ENCODE results near the gene FAM241B.

The FAM241B gene

GRCh38 chr10:69630651-69631400, 779 bp downstream of the FAM241B start:
- Histone ChIP-seq H3K23ac (ENCODE audit: low read length) (peak overlapping the region; percentile 9), H3K18ac (ENCODE audit: low read length) (no peak overlapping the region), H3K79me2 (ENCODE audit: control insufficient read depth, insufficient read depth, low read length) (no peaks in the 10 kb centered on the region), H2BK15ac (replicated peaks; ENCODE audit: low read depth) (no peak overlapping the region), H3K4me1 (ENCODE audit: control insufficient read depth, low read depth, low read length) (peaks cover 3% of the 10 kb centered on the region), H3K4me2 (ENCODE audit: low read length) (peak overlapping the region; percentile 68), H3K36me3 (ENCODE audit: control insufficient read depth, insufficient read depth, low read length) (no peaks in the 10 kb centered on the region), H2BK5ac (ENCODE audit: low read length) (no peak overlapping the region), H3K79me1 (ENCODE audit: low read length) (no peaks in the 10 kb centered on the region), H3K4me3 (ENCODE audit: low read length) (peak overlapping the region; percentile 63), H2BK120ac (ENCODE audit: low read depth, low read length) (no peak overlapping the region), H4K8ac (ENCODE audit: low read depth, low read length) (no peak overlapping the region), H3K27me3 (ENCODE audit: insufficient read depth, low read length, poor library complexity) (no peaks in the 10 kb centered on the region), H3K4ac (ENCODE audit: low read depth, low read length) (no peak overlapping the region), H3K9ac (ENCODE audit: low read length) (peak overlapping the region; percentile 77), H3K27ac (ENCODE audit: low read depth, low read length) (no peak overlapping the region), H3K56ac (ENCODE audit: low read length) (peak overlapping the region; percentile 85), H2AK5ac (ENCODE audit: low read length) (no peak overlapping the region), H4K5ac (ENCODE audit: low read length) (no peak overlapping the region)
- whole genome bisulfite sequencing (ENCODE audit: extremely low coverage, insufficient coverage, low lambda C conversion rate) = no CpG with 5 or more reads among the region's 24 CpGs
- DNase-seq = no peak

- no peak overlapping the region for H2BK120ac ChIP-seq (ENCODE audit: low read depth, low read length)
- peaks cover 3% of the 10 kb centered on the region for H3K4me1 ChIP-seq (ENCODE audit: control insufficient read depth, low read depth, low read length)
- H3K56ac ChIP-seq (ENCODE audit: low read length) = no peak overlapping the region
- no peaks in the 10 kb centered on the region for H3K27me3 ChIP-seq (ENCODE audit: insufficient read depth, low read length, poor library complexity)
- H3K4ac ChIP-seq (ENCODE audit: low read depth, low read length) = no peak overlapping the region
- no peak overlapping the region for H3K4me2 ChIP-seq (ENCODE audit: low read length)
- no peak overlapping the region for H3K18ac ChIP-seq (ENCODE audit: low read length)
- H3K79me2 ChIP-seq (ENCODE audit: control insufficient read depth, insufficient read depth, low read length) = no peaks in the 10 kb centered on the region
- no peak overlapping the region for H3K4me3 ChIP-seq (ENCODE audit: low read length)
- H2AK5ac ChIP-seq (ENCODE audit: low read length) = no peak overlapping the region
- no peak overlapping the region for H2BK5ac ChIP-seq (ENCODE audit: low read length)
- no peaks in the 10 kb centered on the region for H3K79me1 ChIP-seq (ENCODE audit: low read length)
- no peak overlapping the region for H3K9ac ChIP-seq (ENCODE audit: low read length)
- H3K23ac ChIP-seq (ENCODE audit: low read length) = no peak overlapping the region
- no peak overlapping the region for H4K8ac ChIP-seq (ENCODE audit: low read depth, low read length)
- no peak overlapping the region for H2BK15ac ChIP-seq (replicated peaks; ENCODE audit: low read depth)
- no peaks in the 10 kb centered on the region for H3K36me3 ChIP-seq (ENCODE audit: control insufficient read depth, insufficient read depth, low read length)
- H4K5ac ChIP-seq (ENCODE audit: low read length) = no peak overlapping the region
- no peak for DNase-seq
- no peak overlapping the region for H3K27ac ChIP-seq (ENCODE audit: low read depth, low read length)
- WGBS (ENCODE audit: extremely low coverage, insufficient coverage, low lambda C conversion rate) = no CpG with 5 or more reads among the region's 7 CpGs
Observed at GRCh38 chr10:69631566-69631965, 1.5 kb downstream of the FAM241B start.

GRCh38 chr10:69632516-69633199, 2.6 kb downstream of the FAM241B start:
- no peak overlapping the region for H4K5ac ChIP-seq (ENCODE audit: low read length)
- H2BK15ac ChIP-seq (replicated peaks; ENCODE audit: low read depth) = no peak overlapping the region
- no peak overlapping the region for H3K27ac ChIP-seq (ENCODE audit: low read depth, low read length)
- no peak overlapping the region for H2AK5ac ChIP-seq (ENCODE audit: low read length)
- H3K4me1 ChIP-seq (ENCODE audit: control insufficient read depth, low read depth, low read length) = peaks cover 3% of the 10 kb centered on the region
- H3K4me3 ChIP-seq (ENCODE audit: low read length) = no peak overlapping the region
- no peak overlapping the region for H3K56ac ChIP-seq (ENCODE audit: low read length)
- no CpG with 5 or more reads among the region's 7 CpGs for WGBS (ENCODE audit: extremely low coverage, insufficient coverage, low lambda C conversion rate)
- no peak overlapping the region for H3K4ac ChIP-seq (ENCODE audit: low read depth, low read length)
- no peak overlapping the region for H3K9ac ChIP-seq (ENCODE audit: low read length)
- no peak overlapping the region for H3K23ac ChIP-seq (ENCODE audit: low read length)
- no peaks in the 10 kb centered on the region for H3K27me3 ChIP-seq (ENCODE audit: insufficient read depth, low read length, poor library complexity)
- DNase-seq = no peak
- H2BK120ac ChIP-seq (ENCODE audit: low read depth, low read length) = no peak overlapping the region
- H3K18ac ChIP-seq (ENCODE audit: low read length) = no peak overlapping the region
- no peak overlapping the region for H2BK5ac ChIP-seq (ENCODE audit: low read length)
- no peak overlapping the region for H4K8ac ChIP-seq (ENCODE audit: low read depth, low read length)
- H3K79me1 ChIP-seq (ENCODE audit: low read length) = no peaks in the 10 kb centered on the region
- no peaks in the 10 kb centered on the region for H3K36me3 ChIP-seq (ENCODE audit: control insufficient read depth, insufficient read depth, low read length)
- no peaks in the 10 kb centered on the region for H3K79me2 ChIP-seq (ENCODE audit: control insufficient read depth, insufficient read depth, low read length)
- no peak overlapping the region for H3K4me2 ChIP-seq (ENCODE audit: low read length)

- H2BK120ac ChIP-seq (ENCODE audit: low read depth, low read length) = no peak overlapping the region
- no peak overlapping the region for H3K9ac ChIP-seq (ENCODE audit: low read length)
- no peak overlapping the region for H3K56ac ChIP-seq (ENCODE audit: low read length)
- no peak overlapping the region for H3K18ac ChIP-seq (ENCODE audit: low read length)
- H3K36me3 ChIP-seq (ENCODE audit: control insufficient read depth, insufficient read depth, low read length) = no peaks in the 10 kb centered on the region
- no peak overlapping the region for H3K27ac ChIP-seq (ENCODE audit: low read depth, low read length)
- WGBS (ENCODE audit: extremely low coverage, insufficient coverage, low lambda C conversion rate) = no CpG with 5 or more reads among the region's 14 CpGs
- H2AK5ac ChIP-seq (ENCODE audit: low read length) = no peak overlapping the region
- no peak for DNase-seq
- H3K23ac ChIP-seq (ENCODE audit: low read length) = no peak overlapping the region
- H3K4me3 ChIP-seq (ENCODE audit: low read length) = no peak overlapping the region
- H2BK5ac ChIP-seq (ENCODE audit: low read length) = no peak overlapping the region
- H4K8ac ChIP-seq (ENCODE audit: low read depth, low read length) = no peak overlapping the region
- H3K27me3 ChIP-seq (ENCODE audit: insufficient read depth, low read length, poor library complexity) = no peaks in the 10 kb centered on the region
- no peaks in the 10 kb centered on the region for H3K79me2 ChIP-seq (ENCODE audit: control insufficient read depth, insufficient read depth, low read length)
- H4K5ac ChIP-seq (ENCODE audit: low read length) = no peak overlapping the region
- no peak overlapping the region for H3K4ac ChIP-seq (ENCODE audit: low read depth, low read length)
- H3K79me1 ChIP-seq (ENCODE audit: low read length) = no peaks in the 10 kb centered on the region
- no peak overlapping the region for H2BK15ac ChIP-seq (replicated peaks; ENCODE audit: low read depth)
- no peak overlapping the region for H3K4me2 ChIP-seq (ENCODE audit: low read length)
- H3K4me1 ChIP-seq (ENCODE audit: control insufficient read depth, low read depth, low read length) = peaks cover 3% of the 10 kb centered on the region
Observed at GRCh38 chr10:69633673-69634635, 3.9 kb downstream of the FAM241B start.

GRCh38 chr10:69634759-69635425, 4.8 kb downstream of the FAM241B start:
- Histone ChIP-seq H3K23ac (ENCODE audit: low read length) (no peak overlapping the region), H2BK5ac (ENCODE audit: low read length) (no peak overlapping the region), H3K79me2 (ENCODE audit: control insufficient read depth, insufficient read depth, low read length) (no peaks in the 10 kb centered on the region)

More at GRCh38 chr10:69634759-69635425, 4.8 kb downstream of the FAM241B start:
- Histone ChIP-seq H3K4me3 (ENCODE audit: low read length) (no peak overlapping the region), H3K27ac (ENCODE audit: low read depth, low read length) (no peak overlapping the region), H3K79me1 (ENCODE audit: low read length) (no peaks in the 10 kb centered on the region), H3K4me1 (ENCODE audit: control insufficient read depth, low read depth, low read length) (peaks cover 3% of the 10 kb centered on the region), H4K8ac (ENCODE audit: low read depth, low read length) (no peak overlapping the region), H4K5ac (ENCODE audit: low read length) (no peak overlapping the region), H3K36me3 (ENCODE audit: control insufficient read depth, insufficient read depth, low read length) (no peaks in the 10 kb centered on the region), H2BK15ac (replicated peaks; ENCODE audit: low read depth) (no peak overlapping the region), H2BK120ac (ENCODE audit: low read depth, low read length) (no peak overlapping the region), H3K9ac (ENCODE audit: low read length) (no peak overlapping the region), H3K4me2 (ENCODE audit: low read length) (no peak overlapping the region), H3K56ac (ENCODE audit: low read length) (no peak overlapping the region), H3K27me3 (ENCODE audit: insufficient read depth, low read length, poor library complexity) (no peaks in the 10 kb centered on the region), H3K4ac (ENCODE audit: low read depth, low read length) (no peak overlapping the region), H3K18ac (ENCODE audit: low read length) (no peak overlapping the region), H2AK5ac (ENCODE audit: low read length) (no peak overlapping the region)
- no peak for DNase-seq
- WGBS (ENCODE audit: extremely low coverage, insufficient coverage, low lambda C conversion rate) = no CpG with 5 or more reads among the region's 9 CpGs

Measured in mesendoderm (in vitro differentiated cells).